K562 (cell line): ENCODE results near the gene ZNF780A. TPM values are rescaled to one million over a fixed set of nuclear protein-coding genes. Genes with fewer than 3 reads are reported as not detected.

Experiments
- CSDE1 ChIP-seq, 2 experiments: fragments of 450-650 bp; IDR thresholded peaks; 2 replicates each; pipeline ENCODE4 v1.6.1; 2016; ENCODE audit warnings: mild to moderate bottlenecking in 1 of 2
- DEAF1 ChIP-seq: fragments of 450-650 bp; formaldehyde crosslinking; IDR thresholded peaks from 2 replicates; pipeline ENCODE4 v1.4.0; 2020; ENCODE audit warnings: mild to moderate bottlenecking, moderate library complexity
- FOSL1 ChIP-seq: fragments of 200-800 bp; sonication (Bioruptor generic); conservative IDR thresholded peaks from 2 replicates; pipeline ENCODE4 v1.6.1; 2016; ENCODE audit warnings: missing genetic modification characterization, missing compliant biosample characterization
- FOXK2 ChIP-seq, 2 experiments: fragments of 450-650 bp; IDR thresholded peaks in 1 of 2; conservative IDR thresholded peaks in 1 of 2; 2 replicates each; pipeline ENCODE4 v1.6.1; 2016; ENCODE audit warnings: low read depth in 2 of 2, mild to moderate bottlenecking in 1 of 2
- HBP1 ChIP-seq: fragments of 450-650 bp; formaldehyde crosslinking; IDR thresholded peaks from 2 replicates; pipeline ENCODE4 v1.4.0; 2022; ENCODE audit warnings: missing genetic modification characterization
- SMC3 ChIP-seq: conservative IDR thresholded peaks from 2 replicates; pipeline ENCODE4 v1.6.1; 2011; ENCODE audit warnings: low read depth, low read length, improper control_type of control experiment; ENCODE audit not compliant: insufficient read depth
- SUPT5H ChIP-seq: fragments of 450-650 bp; IDR thresholded peaks from 2 replicates; pipeline ENCODE4 v1.6.1; 2016
- ZNF41 ChIP-seq: fragments of 250-450 bp; sonication (Bioruptor Pico); conservative IDR thresholded peaks from 2 replicates; pipeline ENCODE4 v1.4.0; 2020; ENCODE audit warnings: mild to moderate bottlenecking
- polyA plus RNA-seq, 8 experiments: library from polyadenylated mRNA; depleted of rRNA in 4 of 8; stranded (reverse) in 5 of 8; unstranded in 3 of 8; fragments of >200 nt; fragmentation: Nextera tagmentation in 2 of 8; fragmentation: Illumina TruSeq in 1 of 8; extraction: Ambion mirVana in 2 of 8; extraction: Trizol in 1 of 8; gene quantifications; 2 replicates each; pipeline versions ENCODE4 v1.2.1 to v1.2.3, GENCODE V29; 2011 to 2014; ENCODE audit warnings: inconsistent platforms in 1 of 8, missing spikeins in 1 of 8
- total RNA-seq, 7 experiments: library from RNA; depleted of rRNA in 6 of 7; stranded (reverse); fragments of >200 nt in 6 of 7; fragmentation: Illumina TruSeq in 2 of 7; extraction: Trizol in 2 of 7; gene quantifications; 2 replicates each; pipeline versions ENCODE4 v1.2.1 to v1.2.3, GENCODE V29; 2011 to 2021; ENCODE audit warnings: low replicate concordance in 1 of 7
- TF ChIP-seq, protein P1 (sequence below), 3 experiments: IDR thresholded peaks in 2 of 3; conservative IDR thresholded peaks in 1 of 3; 2 replicates each; pipeline ENCODE4 v1.5.1; 2011 to 2012; ENCODE audit warnings: low read length in 3 of 3, mild to moderate bottlenecking in 3 of 3, control low read depth in 2 of 3, improper control_type of control experiment in 1 of 3, inconsistent platforms in 1 of 3, low read depth in 1 of 3, mixed read lengths in 1 of 3, moderate library complexity in 1 of 3; ENCODE audit not compliant: insufficient read depth in 2 of 3
- TF ChIP-seq, protein P2 (sequence below): sonication (generic); formaldehyde crosslinking; IDR thresholded peaks from 2 replicates; pipeline ENCODE4 v1.8.1; 2023; ENCODE audit warnings: mild to moderate bottlenecking, missing genetic modification reagents
- TF ChIP-seq, protein P3 (sequence below), 2 experiments: fragments of 450-650 bp; formaldehyde crosslinking in 1 of 2; IDR thresholded peaks; 2 replicates each; pipeline versions ENCODE4 v1.4.0 to v1.6.1; 2014 to 2020; ENCODE audit warnings: mild to moderate bottlenecking in 2 of 2, borderline replicate concordance in 1 of 2, low read depth in 1 of 2

The ZNF780A gene
- total and polyA plus RNA-seq, 9 of the 15 experiments (the other 6 are each of a cell fraction or from before 2014, with no cell fraction given): 11.7 to 36.1 (median 25.8) TPM

GRCh38 chr19:40139533-40140287 is 49.0 kb upstream of the ZNF780A start (continued):
- TF ChIP-seq, protein P1, sequence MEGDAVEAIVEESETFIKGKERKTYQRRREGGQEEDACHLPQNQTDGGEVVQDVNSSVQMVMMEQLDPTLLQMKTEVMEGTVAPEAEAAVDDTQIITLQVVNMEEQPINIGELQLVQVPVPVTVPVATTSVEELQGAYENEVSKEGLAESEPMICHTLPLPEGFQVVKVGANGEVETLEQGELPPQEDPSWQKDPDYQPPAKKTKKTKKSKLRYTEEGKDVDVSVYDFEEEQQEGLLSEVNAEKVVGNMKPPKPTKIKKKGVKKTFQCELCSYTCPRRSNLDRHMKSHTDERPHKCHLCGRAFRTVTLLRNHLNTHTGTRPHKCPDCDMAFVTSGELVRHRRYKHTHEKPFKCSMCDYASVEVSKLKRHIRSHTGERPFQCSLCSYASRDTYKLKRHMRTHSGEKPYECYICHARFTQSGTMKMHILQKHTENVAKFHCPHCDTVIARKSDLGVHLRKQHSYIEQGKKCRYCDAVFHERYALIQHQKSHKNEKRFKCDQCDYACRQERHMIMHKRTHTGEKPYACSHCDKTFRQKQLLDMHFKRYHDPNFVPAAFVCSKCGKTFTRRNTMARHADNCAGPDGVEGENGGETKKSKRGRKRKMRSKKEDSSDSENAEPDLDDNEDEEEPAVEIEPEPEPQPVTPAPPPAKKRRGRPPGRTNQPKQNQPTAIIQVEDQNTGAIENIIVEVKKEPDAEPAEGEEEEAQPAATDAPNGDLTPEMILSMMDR (IDR thresholded peaks at IDR 0.05 in 2 of 3, conservative IDR thresholded peaks at IDR 0.05 in 1 of 3; ENCODE audit: insufficient read depth in 2 of 3, low read depth in 1 of 3, low read length in 3 of 3): peak; percentile 67 to 93 (median 76); a peak in 5 of 6 replicates
- TF ChIP-seq DEAF1 (CRISPR knock-in tag) (peak; percentile 83), HBP1 (no peak), FOSL1 (tag) (0 out of 2 replicates have a peak, but pooled peaks have one; percentile 25), ZNF41 (no peak), SUPT5H (no peak), CSDE1 (IDR thresholded peaks at IDR 0.05) (no peak), SMC3 (peak; percentile 84), FOXK2 (conservative IDR thresholded peaks at IDR 0.05 in 1 of 2, IDR thresholded peaks at IDR 0.05 in 1 of 2; ENCODE audit: low read depth in 2 of 2) (peak; percentile 77 to 82)
- TF ChIP-seq, protein P2, sequence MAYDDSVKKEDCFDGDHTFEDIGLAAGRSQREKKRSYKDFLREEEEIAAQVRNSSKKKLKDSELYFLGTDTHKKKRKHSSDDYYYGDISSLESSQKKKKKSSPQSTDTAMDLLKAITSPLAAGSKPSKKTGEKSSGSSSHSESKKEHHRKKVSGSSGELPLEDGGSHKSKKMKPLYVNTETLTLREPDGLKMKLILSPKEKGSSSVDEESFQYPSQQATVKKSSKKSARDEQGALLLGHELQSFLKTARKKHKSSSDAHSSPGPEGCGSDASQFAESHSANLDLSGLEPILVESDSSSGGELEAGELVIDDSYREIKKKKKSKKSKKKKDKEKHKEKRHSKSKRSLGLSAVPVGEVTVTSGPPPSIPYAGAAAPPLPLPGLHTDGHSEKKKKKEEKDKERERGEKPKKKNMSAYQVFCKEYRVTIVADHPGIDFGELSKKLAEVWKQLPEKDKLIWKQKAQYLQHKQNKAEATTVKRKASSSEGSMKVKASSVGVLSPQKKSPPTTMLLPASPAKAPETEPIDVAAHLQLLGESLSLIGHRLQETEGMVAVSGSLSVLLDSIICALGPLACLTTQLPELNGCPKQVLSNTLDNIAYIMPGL (CRISPR knock-in tag): no peak
- TF ChIP-seq, protein P3, sequence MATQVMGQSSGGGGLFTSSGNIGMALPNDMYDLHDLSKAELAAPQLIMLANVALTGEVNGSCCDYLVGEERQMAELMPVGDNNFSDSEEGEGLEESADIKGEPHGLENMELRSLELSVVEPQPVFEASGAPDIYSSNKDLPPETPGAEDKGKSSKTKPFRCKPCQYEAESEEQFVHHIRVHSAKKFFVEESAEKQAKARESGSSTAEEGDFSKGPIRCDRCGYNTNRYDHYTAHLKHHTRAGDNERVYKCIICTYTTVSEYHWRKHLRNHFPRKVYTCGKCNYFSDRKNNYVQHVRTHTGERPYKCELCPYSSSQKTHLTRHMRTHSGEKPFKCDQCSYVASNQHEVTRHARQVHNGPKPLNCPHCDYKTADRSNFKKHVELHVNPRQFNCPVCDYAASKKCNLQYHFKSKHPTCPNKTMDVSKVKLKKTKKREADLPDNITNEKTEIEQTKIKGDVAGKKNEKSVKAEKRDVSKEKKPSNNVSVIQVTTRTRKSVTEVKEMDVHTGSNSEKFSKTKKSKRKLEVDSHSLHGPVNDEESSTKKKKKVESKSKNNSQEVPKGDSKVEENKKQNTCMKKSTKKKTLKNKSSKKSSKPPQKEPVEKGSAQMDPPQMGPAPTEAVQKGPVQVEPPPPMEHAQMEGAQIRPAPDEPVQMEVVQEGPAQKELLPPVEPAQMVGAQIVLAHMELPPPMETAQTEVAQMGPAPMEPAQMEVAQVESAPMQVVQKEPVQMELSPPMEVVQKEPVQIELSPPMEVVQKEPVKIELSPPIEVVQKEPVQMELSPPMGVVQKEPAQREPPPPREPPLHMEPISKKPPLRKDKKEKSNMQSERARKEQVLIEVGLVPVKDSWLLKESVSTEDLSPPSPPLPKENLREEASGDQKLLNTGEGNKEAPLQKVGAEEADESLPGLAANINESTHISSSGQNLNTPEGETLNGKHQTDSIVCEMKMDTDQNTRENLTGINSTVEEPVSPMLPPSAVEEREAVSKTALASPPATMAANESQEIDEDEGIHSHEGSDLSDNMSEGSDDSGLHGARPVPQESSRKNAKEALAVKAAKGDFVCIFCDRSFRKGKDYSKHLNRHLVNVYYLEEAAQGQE (IDR thresholded peaks at IDR 0.05; ENCODE audit: borderline replicate concordance): peak; percentile 85
- TF ChIP-seq, protein P3 (CRISPR knock-in tag; IDR thresholded peaks at IDR 0.05; ENCODE audit: low read depth): no peak
